T47D (cell line): ENCODE data around the gene TAOK3.

Experiments
- DNase-seq, 2 experiments: peaks; one replicate each; pipeline versions ENCODE4 v3.0.0 to v3.0.0-alpha.2; 2011 to 2012; ENCODE audit warnings: low read depth in 1 of 2, low spot score in 1 of 2
- JUND ChIP-seq: IDR thresholded peaks from 2 replicates; pipeline ENCODE4 v1.6.1; 2012; ENCODE audit warnings: low read depth
- in situ Hi-C: cut with HindIII; loops from 2 replicates; pipeline ENCODE4 v1.10.0; 2016; ENCODE audit warnings: low sequenced_read_pairs, low pct_unique_long_range_greater_than_20kb

Gene TAOK3

GRCh38 chr12:118189741-118190191 lies 182.9 kb downstream of the TAOK3 start:
- in situ Hi-C loops = no loop called here
- no peak for TF ChIP-seq JUND
- DNase-seq = no peak

GRCh38 chr12:118188690-118189371 lies 183.9 kb downstream of the TAOK3 start:
- in situ Hi-C loops = no loop called here
- DNase-seq = no peak

DNA sequence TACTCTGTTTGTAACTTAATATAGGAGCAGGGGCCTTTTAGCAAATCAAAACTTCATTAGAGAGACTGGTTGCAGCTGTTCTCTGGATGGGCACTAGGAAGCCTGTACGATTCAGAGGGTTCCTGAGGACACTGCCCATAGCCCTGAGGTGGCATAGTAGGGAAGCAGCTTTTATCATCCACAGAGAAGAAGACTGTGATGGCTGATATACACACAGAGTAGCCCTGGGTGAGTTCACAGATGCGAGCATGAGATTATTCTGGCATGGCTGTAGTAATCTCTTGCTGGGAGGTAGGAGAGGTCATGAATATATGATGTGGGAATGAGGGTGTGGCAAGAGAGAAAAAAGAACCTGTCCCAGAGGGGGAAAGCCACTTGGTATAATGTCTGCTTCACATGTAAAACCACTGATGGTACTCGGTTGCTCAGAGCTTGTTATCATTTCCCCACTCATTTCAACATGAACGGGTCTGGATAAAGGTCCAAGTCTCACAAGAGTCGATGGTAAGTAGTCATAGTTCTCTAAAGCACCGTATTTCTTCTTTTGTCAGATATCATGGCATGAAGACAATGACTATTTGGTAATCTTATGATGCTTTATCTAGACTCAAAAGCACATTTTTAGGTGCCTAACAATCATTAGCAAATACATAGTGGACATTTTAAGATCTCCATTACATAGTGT lies 184.8 kb downstream of the TAOK3 start:
- TF ChIP-seq JUND = no peak
- no peak for DNase-seq
- in situ Hi-C loops = no loop called here

More at GRCh38 chr12:118188690-118189371, 183.9 kb downstream of the TAOK3 start:
- no peak for TF ChIP-seq JUND

- TF ChIP-seq JUND = no peak
- in situ Hi-C loops = no loop called here
- DNase-seq = no peak
These were observed 186.9 kb downstream of the TAOK3 start for GRCh38 chr12:118185602-118186397.

DNA sequence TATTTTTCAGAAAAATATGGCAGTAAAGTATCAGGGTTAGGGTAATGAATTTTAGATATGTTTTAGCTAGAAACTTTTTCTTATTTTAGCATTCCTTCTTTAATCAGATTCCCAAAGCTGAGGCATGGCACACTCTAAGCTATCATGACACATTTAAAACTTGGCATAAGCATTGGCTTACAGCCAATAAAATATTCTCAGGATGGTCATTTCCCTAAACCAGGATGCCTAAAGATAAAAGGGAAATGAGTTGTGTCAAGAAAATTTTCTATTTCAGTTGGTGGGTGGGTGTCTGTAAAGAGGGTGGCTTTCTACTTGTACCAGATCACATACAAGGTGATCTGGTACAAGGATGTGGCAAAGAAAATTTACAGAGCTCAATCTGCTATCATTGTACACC lies 189.0 kb downstream of the TAOK3 start:
- in situ Hi-C loops = no loop called here
- TF ChIP-seq JUND = no peak
- DNase-seq = no peak

DNA sequence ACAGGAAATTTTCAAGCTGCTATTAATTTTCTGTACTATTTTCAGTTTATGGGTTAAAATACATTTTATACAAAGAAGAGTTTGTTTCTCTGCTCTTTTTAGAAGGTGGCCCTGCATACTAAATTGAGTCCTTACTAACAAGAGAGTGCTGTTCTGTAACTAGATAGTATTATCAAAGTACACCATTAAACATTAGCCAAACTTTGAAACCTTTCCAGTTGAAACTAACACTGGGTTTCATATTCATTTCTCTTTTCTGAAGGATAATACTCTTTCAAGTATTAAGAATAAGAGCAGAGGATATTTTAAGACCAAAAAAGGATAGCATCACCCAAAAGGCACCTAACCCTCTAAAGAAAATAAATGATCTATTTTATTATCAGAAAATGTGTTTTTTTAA lies 189.6 kb downstream of the TAOK3 start:
- no peak for DNase-seq
- in situ Hi-C loops = no loop called here
- TF ChIP-seq JUND = no peak

GRCh38 chr12:118175823-118176447 lies 196.8 kb downstream of the TAOK3 start:
- TF ChIP-seq JUND = no peak
- in situ Hi-C loops = no loop called here
- no peak for DNase-seq

DNA sequence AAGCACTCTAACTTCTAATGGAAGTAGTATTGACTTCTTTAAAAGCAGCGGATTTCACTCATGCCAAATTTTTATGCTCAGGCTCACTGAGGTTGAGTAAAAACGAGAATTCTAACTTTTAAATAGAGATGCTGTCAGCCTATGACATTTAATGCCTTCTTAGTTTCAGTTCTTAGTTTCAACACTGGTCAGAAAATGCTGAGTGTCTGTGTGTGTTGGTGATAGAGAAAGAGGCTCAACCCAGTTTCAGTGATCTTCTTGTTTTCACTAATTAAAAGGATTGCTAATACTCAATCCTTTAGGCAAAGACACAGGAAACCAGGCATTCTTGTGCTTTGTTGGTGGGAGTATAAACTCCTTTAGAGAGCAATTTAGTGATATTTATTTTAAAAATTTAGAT lies 205.8 kb downstream of the TAOK3 start:
- no peak for DNase-seq
- in situ Hi-C loops = no loop called here

GRCh38 chr12:118164798-118165486 lies 207.8 kb downstream of the TAOK3 start:
- in situ Hi-C loops = no loop called here
- peak; percentile 59 to 68 for DNase-seq
- TF ChIP-seq JUND = no peak

More for the DNA sequence above, 205.8 kb downstream of the TAOK3 start:
- no peak for TF ChIP-seq JUND

- in situ Hi-C loops = no loop called here
- TF ChIP-seq JUND = no peak
These were observed 212.2 kb downstream of the TAOK3 start for GRCh38 chr12:118160536-118160935.

DNA sequence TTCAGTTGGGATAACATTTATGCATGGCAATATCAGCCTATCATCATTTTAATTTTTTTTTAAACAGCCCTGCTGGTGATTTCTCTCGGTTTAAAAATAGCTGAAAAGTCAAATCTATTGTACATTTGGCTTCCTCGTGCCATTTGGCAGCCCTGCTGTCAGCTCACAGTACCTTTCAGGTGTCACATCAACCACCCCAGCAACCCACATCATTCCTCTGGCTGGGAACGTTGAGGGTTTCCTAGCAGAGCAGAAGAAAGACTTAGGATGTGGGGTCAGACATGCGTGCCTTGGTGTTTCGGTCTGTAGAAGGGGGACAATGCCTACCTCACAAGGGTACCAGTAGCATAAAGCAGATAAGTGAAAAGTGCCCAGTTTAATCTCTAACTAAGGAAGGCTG lies 221.0 kb downstream of the TAOK3 start:
- DNase-seq = no peak
- in situ Hi-C loops = no loop called here
- TF ChIP-seq JUND = no peak

More at GRCh38 chr12:118160536-118160935, 212.2 kb downstream of the TAOK3 start:
- DNase-seq = no peak

GRCh38 chr12:118150625-118151024 lies 222.1 kb downstream of the TAOK3 start:
- in situ Hi-C loops = no loop called here
- DNase-seq = no peak

More at GRCh38 chr12:118150625-118151024, 222.1 kb downstream of the TAOK3 start:
- TF ChIP-seq JUND = no peak
